GM21619 (cell line): ENCODE data around the gene NUB1.

Experiments used
- ATAC-seq: cut with Tn5 transposase; IDR thresholded peaks from one replicate; pipeline ENCODE4 v1.9.1; 2021; ENCODE audit not compliant: unreplicated experiment

Gene NUB1

GRCh38 chr7:151420144-151420543, 78.5 kb downstream of the NUB1 start:
- ATAC-seq: no peak

DNA sequence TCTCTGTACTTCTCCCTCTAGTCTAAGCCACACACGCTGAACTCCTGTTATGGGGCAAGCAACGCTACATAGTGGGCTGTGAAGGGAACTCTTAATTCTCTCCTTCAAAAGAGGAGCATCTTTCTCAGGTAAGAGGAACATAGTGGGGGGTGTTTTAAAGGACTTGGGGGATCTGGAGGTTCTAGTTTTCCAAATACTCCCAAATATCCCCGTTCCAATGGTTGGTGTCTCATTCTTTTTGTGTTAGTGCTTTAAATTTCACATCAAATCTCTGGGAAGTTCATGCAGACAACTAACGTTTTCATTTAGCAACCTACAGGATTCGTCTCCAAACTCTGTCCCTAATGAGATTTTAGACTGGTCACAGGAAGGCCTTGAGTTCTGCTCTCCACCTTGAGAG, 80.6 kb downstream of the NUB1 start:
- ATAC-seq: no peak

DNA sequence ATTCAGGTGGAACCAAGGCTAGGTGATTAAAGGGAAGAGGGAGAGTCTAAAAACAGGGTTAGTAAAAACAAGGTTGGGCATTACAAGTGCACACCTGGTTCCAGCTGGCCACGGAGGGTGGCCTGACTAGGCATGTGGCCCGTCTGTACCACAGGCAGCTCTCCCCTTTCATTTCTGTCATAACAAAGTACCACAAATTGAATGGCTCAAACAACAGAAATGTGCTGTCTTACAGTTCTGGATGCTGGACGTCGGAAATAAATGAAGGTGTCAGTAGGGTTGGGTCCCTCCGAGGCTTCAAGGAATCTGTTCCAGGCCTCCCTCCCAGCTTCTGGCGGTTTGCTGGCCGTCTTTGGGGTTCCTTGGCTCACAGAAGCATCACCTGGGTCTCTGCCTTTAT, 81.6 kb downstream of the NUB1 start:
- no peak for ATAC-seq

DNA sequence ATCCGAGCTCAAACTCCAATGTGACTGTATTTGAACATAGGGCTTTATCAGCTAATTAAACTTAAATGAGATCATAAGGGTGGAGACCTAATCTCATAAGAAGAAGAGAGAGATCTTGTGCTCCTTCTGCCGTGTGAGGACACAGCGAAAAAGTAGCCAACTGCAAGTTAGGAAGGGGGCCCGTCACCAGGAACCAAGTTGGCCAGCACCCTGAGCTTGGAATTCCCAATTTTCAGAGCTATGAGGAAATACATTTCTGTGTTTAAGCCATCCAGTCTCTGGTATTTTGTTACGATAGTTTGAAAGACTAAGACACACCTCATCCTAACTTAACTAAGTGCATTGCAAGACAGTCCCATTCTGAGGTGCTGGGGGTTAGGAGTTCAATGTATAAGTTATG, 82.3 kb downstream of the NUB1 start:
- ATAC-seq: no peak

DNA sequence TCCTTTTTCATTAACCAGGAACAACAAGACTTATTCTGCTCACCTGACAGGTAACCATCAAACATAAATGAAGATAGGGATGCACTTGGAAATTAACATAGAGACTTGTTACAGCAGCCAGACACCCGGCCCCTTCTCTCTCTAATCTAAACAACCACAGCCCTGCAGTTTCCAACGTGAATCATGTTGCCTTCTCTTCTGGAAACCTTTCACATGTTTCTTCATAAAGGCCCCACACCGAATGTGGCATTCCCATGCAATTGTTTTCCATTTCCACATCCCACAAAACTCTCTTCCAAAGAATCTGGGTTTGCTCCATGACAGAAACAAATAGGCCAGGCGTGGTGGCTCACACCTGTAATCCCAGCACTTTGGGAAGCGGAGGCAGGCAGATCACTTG, 83.2 kb downstream of the NUB1 start:
- no peak for ATAC-seq

GRCh38 chr7:151425670-151426440, 84.2 kb downstream of the NUB1 start:
- ATAC-seq: no peak

- ATAC-seq: no peak
Measured at GRCh38 chr7:151426441-151426903, 84.9 kb downstream of the NUB1 start.

DNA sequence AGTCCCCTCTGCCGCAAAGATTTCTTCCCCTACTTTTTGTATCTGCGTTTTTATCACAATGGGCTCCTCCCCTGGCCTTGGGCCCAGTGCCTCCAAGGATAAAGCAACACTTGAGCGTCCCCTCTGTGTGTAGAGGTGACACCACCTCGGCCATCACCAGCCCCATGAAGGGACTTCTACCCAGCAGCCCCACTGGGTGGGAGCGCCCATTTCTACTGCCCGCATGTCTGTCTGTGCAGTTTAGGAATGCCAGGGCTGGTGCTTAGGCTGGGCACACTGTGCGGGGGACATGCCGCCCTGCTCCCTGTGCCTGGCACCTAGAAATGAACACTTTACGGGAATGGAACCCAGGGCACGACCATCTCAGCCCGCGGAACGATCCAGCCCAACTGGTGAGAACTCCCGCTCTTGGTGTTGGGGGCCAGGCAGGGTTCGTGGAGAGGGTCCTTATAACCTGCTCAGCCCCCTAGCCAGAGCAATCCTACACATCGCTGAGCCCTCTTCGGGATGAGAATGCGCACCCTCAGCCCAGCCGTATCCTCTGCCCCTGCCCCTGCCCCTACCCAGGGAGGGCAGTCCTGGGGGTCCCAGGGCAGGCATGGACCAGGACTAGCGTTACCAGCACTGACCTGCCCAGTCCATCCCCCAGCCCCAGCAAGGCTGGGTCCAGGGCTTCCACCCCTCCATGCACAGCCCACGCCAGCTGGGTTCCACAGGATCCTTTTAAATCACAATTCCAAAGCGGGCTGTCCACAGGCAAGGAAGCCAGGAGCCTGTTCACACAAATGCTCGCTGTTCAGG, 85.5 kb downstream of the NUB1 start:
- no peak for ATAC-seq

- no peak for ATAC-seq
Measured at GRCh38 chr7:151427705-151428377, 86.2 kb downstream of the NUB1 start.
